ENCODE measurements around the gene ARHGEF25.

Gene ARHGEF25

DNA sequence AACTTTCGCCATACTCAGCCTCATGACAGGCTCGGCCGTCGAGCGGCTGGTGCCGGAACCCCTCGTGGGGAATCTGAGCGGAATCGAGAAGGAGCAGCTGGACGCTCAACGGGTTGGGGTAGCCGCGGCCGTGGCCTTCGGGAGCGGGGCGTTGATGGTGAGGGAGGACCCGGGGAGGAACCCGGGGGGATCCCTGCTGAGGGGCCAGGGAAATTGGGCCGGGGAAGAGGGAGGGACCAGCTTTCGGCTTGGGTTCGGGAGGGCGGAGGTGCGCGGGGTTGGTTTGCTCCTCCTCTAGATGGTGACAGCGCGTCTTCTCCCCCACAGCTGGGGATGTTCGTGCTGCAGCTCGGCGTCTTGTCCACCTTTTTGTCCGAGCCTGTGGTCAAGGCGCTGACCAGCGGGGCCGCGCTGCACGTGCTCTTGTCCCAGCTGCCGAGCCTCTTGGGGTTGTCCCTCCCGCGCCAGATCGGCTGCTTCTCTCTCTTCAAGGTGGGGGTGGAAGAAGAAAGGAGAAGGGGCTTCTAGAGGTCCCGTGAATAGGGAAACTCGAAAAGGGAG is 9.8 kb downstream of the ARHGEF25 start:
- in situ Hi-C loops (cut with MboI; ENCODE audit: low sequenced_read_pairs): no loop called here

DNA sequence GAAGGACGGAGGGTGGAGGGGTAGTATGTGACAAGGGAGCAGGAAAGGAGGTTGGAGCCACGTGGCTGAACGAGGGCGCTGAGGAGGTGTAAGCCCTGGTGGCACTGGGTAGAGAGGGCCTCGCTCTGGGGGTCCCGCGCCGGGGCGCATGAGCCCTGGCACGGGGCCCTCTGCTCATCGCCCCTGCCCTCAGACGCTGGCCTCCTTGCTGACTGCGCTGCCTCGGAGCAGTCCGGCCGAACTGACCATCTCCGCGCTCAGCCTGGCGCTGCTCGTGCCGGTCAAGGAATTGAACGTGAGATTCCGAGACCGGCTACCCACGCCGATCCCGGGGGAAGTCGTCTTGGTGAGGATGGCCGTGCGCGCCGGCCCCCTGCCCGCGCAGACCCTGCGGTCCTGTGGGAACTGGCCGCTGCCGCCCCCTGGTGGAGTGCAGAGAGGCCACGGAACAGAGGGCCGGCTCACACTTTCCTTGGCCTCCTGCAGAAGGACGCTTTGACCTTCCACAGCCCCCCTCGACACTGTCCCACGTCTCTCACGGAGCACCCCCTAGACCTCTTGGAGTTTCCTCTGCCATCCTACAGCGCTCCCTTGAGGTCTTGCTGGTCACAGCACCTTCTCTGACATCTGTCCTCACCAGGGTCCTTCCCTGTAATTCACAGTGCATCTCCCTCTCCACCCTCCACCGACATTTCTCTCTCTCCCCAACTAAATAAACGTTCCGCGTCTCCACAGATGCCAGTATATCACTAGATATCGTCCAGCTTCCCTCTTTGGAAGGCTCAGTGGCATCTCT is 10.5 kb downstream of the ARHGEF25 start:
- in situ Hi-C loops (cut with MboI; ENCODE audit: low sequenced_read_pairs): no loop called here

DNA sequence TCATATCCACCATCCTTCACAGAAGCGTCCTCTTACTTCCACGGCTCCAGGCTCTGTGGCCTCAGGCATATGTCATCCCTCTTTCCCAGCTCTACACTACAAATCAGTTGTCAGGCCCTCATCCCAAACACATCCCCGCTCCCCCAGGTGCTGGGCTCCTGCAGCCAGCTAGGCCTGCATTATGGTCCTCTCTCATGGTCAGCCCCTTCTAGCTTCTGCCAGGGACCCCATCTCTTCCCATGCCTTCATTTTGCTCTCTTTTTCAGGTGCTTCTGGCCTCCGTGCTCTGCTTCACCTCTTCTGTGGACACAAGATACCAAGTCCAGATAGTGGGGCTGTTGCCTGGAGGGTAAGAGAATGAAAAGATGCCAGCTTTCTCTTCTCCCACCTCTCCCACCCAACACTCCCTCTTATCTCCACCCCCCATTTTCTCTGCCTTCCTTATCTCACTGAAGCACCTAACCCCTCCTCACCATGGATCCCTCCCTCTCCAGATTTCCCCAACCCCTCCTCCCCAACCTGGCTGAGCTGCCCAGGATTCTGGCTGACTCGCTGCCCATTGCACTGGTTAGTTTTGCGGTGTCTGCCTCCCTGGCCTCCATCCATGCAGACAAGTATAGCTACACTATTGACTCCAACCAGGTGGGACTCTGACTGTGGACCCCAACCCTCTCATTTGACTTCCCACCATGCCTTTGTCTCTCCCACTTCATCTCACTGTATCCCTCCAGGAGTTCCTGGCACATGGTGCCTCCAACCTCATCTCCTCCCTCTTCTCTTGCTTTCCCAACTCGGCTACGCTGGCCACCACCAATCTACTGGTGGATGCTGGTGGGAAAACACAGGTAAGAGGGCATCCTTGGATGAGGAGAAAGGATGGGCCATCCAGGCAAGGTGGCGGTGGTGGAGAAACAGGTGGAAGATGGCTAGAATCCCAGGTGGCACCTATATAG is 11.3 kb downstream of the ARHGEF25 start:
- in situ Hi-C loops (cut with MboI; ENCODE audit: low sequenced_read_pairs): no loop called here

DNA sequence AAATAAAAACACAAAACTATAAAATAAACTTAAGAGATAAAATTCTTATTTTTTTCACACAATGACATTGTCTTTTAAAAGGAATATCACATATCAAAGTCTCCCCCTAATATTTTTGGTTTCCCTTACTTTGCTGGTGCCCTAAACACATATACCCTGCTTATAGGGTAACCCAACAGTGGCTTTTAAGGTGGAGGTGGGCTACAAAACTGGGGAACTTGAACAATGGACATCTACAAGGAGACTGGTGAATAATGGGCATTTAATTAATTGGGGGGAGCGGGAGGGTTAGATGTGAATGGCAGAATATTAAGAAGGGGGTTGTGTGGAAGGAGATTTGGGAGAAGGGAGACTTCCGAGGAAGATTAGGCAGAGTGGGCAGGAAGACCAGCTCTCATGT is 12.2 kb downstream of the ARHGEF25 start:
- in situ Hi-C loops (cut with MboI; ENCODE audit: low sequenced_read_pairs): no loop called here

DNA sequence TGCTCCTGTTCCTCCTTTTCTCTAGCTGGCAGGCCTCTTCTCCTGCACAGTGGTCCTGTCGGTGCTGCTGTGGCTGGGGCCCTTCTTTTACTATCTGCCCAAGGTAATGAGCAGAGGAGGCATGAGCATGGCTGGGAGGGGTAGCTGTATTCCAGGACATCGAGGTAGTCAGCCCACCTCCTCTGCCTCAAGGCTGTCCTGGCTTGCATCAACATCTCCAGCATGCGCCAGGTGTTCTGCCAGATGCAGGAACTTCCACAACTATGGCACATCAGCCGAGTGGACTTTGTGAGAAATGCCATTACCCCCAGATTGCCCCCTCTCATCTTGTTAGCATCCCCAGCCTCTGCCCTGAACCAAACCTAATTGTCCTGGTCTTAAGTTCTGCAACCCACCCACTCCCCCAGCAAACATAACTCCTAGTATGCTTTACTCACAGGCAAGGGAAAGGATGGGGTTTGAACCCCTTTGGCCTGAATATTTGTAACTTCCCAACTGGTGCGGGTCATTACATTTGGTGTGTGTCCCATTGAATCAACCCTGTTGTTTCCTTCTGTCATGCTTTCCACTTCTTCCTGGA is 12.7 kb downstream of the ARHGEF25 start:
- in situ Hi-C loops (cut with MboI; ENCODE audit: low sequenced_read_pairs): no loop called here

DNA sequence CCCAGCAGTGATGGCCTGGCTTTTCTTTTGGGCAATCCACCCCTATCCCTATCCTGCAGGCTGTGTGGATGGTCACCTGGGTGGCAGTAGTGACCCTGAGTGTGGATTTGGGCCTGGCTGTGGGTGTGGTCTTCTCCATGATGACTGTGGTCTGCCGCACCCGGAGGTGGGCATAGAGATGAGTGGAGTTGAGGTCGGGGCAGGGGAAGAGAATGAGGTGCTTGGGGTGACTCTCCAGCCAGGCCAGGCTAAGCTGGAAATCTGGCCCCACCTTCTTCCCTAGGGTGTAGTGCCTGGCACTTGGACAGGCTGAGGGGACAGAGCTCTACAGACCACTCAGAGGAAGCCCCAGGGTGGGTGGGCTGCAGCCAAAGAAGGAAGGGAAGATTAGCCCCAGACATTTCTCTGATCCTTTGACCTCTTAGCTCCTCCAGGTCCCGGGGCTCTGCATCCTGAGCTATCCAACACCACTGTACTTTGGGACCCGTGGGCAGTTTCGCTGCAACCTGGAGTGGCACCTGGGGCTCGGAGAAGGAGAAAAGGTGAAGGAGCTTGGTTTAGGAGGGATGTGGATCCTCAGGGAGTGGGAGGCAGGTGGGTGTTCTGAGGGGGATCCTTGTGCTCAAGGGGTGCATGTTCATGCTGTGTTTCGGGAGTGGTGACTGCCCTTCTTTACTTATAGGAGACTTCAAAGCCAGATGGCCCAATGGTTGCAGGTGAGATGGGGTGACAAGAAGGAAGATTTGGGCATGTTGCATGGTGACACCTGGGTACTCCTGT is 13.4 kb downstream of the ARHGEF25 start:
- in situ Hi-C loops (cut with MboI; ENCODE audit: low sequenced_read_pairs): no loop called here

DNA sequence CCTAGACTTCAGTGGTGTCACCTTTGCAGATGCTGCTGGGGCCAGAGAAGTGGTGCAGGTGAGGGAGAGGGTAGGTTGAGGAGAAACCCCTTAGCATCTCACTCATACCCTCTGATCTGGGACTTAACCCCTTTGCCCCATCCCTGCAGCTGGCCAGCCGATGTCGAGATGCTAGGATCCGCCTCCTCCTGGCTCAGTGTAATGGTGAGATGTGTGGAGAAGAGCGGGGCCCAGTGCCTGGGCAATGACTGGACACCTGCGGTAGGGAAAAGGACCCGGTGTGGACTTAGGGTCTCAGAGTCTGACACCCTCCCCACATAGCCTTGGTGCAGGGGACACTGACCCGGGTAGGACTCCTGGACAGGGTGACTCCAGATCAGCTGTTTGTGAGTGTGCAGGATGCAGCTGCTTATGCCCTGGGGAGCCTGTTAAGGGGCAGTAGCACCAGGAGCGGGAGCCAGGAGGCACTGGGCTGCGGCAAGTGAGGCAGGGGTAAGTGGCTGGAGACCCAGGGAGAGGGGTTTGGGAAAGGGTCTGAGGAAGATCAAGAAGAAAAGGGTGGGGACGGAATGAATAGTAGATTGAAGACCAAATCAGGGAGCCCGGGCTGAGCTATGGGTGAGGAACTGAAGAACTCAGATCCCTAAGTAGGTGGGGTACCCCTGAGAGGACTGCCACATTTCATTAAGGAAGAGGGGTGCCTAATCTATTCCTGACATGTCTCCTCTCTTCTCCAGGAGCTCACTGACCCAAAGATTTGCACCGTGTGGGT is 14.2 kb downstream of the ARHGEF25 start:
- in situ Hi-C loops (cut with MboI; ENCODE audit: low sequenced_read_pairs): no loop called here

DNA sequence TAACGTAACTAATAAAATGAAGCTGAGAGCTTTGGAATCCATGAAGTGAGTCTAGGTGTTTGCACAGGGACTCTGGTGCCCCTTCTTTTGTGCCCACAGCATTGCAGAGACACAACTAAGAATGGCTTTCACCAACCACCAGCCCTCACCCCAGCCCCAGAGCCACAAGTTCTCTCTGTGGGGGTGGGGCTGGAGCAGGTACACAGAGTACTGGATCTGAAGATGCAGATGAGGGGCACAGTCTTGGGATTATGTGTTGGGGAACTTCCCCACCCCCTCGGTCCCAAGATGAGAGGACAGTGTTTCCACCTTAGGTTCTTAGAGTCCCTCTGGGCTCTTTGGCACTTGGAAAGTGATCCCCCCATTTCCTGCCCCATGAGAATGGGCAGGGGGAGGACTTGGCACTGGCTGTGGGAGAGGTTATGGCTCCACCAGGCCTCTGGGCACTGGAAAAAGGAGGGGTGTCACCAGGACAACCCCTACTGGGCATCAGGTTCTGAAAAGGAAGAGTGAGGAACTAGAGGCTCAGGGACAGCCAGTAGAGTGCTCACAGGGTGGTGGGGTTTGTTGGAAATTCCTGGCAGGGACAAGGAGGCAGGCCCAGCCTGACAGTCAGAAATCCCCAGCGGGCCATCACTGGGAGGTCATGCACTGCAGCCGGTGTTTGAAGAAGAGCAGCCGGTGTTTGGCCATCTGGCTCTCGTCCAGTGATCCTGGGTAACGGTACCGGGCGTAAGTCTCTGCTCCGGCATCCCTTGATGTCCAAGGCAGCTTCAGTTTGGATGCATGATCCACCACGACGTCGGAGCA is 15.1 kb downstream of the ARHGEF25 start:
- in situ Hi-C loops (cut with MboI; ENCODE audit: low sequenced_read_pairs): no loop called here

- in situ Hi-C loops (cut with MboI; ENCODE audit: low sequenced_read_pairs): no loop called here
Observed at GRCh38 chr12:57626921-57627445, 15.7 kb downstream of the ARHGEF25 start.

- in situ Hi-C loops (cut with MboI; ENCODE audit: low sequenced_read_pairs): no loop called here
Observed at GRCh38 chr12:57627501-57628279, 16.5 kb downstream of the ARHGEF25 start.

- in situ Hi-C loops (cut with MboI; ENCODE audit: low sequenced_read_pairs): no loop called here
Observed at GRCh38 chr12:57628280-57629191, 17.3 kb downstream of the ARHGEF25 start.

DNA sequence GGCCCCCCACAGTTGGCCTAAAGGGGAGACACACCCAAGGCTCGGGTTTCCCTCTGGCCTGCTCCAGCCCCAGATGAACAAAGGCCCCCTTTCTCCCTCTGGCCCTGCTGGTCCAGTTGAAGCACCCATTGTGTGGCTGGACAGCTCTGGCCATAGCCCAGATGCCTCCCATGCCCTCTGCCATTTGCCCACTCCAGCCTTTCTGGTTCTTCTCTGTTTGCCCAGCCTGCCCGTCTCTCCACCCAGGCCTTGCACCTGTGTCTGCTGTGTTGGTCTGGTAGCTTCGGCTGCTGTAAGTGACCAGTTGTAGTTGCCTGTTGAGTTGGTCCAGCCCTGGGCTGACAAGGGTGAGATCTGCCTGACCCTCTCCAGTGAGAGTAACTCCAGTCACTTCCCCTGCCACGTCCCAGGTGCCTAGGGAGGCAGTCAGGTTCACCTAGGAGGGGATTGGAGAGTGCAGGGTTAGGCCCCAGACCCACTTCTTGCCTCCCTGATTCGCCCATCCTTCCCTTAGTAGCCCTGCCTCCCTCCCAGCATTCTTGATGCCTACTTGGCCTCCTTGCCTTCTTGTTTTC is 18.7 kb downstream of the ARHGEF25 start:
- in situ Hi-C loops (cut with MboI; ENCODE audit: low sequenced_read_pairs): no loop called here

GRCh38 chr12:57630891-57631433 is 19.7 kb downstream of the ARHGEF25 start:
- in situ Hi-C loops (cut with MboI; ENCODE audit: low sequenced_read_pairs): no loop called here

DNA sequence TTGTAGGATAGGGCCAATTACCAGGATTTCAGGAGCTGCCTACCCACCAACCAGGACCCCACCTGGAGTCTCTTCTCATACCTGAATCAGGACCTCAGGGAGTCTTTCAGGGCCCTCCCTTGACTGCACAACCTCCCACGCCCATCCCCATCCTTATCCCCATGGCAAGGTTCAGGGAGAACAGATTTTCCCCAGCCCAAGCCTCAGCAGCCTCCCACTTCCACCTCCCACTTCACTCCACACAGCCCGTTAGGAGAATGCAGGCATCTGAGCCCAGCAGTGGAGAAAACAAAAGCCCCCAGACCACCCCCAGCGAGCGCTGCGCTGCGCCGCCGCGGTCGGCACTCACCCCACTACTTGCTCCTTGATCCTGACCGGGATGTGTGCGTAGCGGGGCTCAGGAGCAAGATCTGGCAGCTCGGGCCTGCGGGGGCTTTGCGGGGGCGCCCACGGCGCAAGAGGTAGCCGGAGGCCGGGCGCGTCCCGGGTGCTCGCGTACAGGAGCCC is 20.4 kb downstream of the ARHGEF25 start:
- in situ Hi-C loops (cut with MboI; ENCODE audit: low sequenced_read_pairs): no loop called here

- in situ Hi-C loops (cut with MboI; ENCODE audit: low sequenced_read_pairs): no loop called here
Observed at GRCh38 chr12:57632073-57632957, 21.1 kb downstream of the ARHGEF25 start.
